Measurements from ENCODE around the gene TOM1L2.
"Not testable (repeated sequence)": the region's sequence is repeated elsewhere in the genome, so short reads cannot be mapped to it uniquely, and the experiment has no call there.

TOM1L2 gene

DNA sequence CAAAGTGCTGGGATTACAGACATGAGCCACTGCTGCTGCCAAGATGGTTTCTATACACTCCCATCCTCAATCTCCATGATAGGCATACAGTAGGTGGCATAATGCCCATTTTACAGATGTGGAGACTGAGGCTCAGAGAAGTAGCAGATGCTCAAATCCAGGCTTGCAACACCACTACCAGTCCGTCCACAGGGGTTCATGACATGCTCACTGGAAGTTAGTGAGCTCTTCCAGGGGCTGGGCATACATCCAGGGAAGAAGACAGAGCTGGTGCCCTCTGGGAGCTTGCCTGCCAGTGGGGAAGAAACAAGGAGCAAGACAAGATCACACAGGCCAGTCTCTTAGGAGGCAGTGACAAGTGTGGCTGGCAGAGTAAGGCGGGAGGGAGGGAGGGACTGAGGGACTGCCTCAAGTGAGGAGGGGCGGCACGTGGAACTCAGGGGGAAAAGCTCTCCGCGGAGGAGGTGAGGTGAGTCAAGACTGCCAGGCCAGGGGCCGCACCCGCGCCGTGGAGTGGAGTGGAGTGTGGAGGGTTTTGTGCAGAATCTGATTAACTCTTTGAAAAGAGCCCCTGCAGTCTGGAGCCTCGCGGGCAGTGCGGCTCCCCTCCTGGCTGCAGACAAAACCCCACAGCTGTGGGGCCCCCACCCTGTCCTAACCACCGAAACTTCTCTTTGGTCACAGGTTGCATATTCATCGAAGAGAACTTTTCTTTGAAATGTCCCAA is 163.3 kb downstream of the TOM1L2 start:
- Histone ChIP-seq H3K4me3 (ENCODE audit: low read depth, low read length) (no peak overlapping the region), H3K36me3 (peaks cover 33% of the 10 kb centered on the region), H3K9me3 (no peaks in the 10 kb centered on the region), H3K4me1 (peaks cover 14% of the 10 kb centered on the region), H3K27me3 (no peaks in the 10 kb centered on the region)
- DNase-seq, result no peak
- TF ChIP-seq, protein P1, sequence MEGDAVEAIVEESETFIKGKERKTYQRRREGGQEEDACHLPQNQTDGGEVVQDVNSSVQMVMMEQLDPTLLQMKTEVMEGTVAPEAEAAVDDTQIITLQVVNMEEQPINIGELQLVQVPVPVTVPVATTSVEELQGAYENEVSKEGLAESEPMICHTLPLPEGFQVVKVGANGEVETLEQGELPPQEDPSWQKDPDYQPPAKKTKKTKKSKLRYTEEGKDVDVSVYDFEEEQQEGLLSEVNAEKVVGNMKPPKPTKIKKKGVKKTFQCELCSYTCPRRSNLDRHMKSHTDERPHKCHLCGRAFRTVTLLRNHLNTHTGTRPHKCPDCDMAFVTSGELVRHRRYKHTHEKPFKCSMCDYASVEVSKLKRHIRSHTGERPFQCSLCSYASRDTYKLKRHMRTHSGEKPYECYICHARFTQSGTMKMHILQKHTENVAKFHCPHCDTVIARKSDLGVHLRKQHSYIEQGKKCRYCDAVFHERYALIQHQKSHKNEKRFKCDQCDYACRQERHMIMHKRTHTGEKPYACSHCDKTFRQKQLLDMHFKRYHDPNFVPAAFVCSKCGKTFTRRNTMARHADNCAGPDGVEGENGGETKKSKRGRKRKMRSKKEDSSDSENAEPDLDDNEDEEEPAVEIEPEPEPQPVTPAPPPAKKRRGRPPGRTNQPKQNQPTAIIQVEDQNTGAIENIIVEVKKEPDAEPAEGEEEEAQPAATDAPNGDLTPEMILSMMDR (IDR thresholded peaks at IDR 0.05; ENCODE audit: low read depth, low read length), result no peak

DNA sequence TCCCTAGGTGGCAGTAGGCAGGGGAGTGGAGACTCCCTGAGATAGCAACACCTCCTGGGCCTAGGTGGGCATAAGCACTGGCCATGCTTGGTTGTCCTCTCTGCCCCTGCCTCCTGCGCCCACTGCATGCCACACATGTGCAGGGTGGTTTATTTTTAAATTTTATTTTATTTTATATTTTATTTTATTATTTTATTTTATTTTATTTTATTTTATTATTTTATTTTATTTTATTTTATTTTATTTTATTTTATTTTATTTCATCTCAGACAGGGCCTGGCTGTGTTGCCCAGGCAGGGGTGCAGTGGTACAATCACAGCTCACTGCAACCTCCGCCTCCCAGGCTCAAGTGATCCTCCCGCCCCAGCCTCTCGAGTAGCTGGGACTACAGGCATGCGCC is 164.0 kb downstream of the TOM1L2 start:
- Histone ChIP-seq H3K4me1 (peaks cover 14% of the 10 kb centered on the region), H3K36me3 (peaks cover 27% of the 10 kb centered on the region)
- H3K4me3 ChIP-seq (ENCODE audit: low read depth, low read length); DNase-seq; H3K27me3 ChIP-seq; H3K9me3 ChIP-seq: not testable (repeated sequence)

DNA sequence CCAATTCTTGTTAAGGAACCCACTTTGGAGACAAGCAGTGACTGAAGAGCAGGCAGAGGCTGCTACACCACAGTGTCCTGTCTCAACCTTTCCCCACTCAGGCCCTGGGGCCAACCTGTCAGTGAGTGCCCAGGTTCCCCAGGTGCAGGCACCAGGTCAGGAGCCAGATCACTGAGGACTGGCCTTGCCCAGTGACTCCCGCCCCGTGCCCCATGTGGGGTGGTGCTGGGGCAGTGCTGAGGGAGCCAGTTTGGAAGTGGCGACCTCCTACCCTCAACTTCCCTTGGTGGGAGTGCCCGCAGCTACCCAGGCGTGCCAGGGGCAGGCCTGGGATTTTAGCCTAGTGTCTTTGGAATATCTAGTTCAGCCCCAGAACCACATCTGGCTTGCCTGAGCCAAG is 164.8 kb downstream of the TOM1L2 start:
- H3K36me3 ChIP-seq, result peaks cover 19% of the 10 kb centered on the region
- DNase-seq, result no peak
- TF ChIP-seq, protein P1 (IDR thresholded peaks at IDR 0.05; ENCODE audit: low read depth, low read length), result no peak
- H3K4me1 ChIP-seq, result peaks cover 14% of the 10 kb centered on the region
- no peaks in the 10 kb centered on the region for H3K9me3 ChIP-seq
- no peak overlapping the region for H3K4me3 ChIP-seq (ENCODE audit: low read depth, low read length)
- H3K27me3 ChIP-seq, result no peaks in the 10 kb centered on the region

DNA sequence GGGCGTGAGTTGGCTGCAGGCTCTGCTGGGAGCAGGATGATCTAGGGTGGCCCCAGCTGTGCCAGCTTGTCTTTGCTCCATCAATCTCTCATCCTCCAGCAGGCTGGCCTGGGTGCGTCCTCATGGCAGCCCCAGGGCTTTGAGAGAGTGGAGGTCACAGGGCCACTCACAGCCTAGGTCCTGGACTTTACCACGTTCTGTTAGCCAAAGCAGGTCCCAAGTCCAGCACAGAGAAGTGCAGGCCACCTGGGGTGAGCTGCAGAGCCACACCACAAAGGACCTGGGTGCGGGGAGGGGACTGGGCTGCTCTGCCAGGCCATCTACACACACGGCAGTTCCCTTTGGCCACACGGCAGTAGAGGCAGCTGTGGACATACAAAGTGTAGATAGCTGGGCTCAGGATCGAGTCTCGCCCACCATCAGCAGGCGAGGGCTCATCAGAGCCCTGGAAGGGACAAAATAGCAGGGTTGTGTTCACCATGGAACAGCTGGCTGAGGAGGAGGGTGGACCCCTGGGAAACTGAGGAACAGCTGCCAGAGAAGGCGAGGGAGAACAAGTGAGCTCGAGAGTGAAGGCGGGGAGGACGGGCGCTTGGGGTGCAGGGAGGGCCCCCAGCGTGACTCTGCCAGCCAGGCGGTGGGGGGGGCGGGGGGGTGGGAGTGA is 165.5 kb downstream of the TOM1L2 start:
- DNase-seq, result no peak
- Histone ChIP-seq H3K36me3 (peaks cover 17% of the 10 kb centered on the region), H3K4me1 (peaks cover 11% of the 10 kb centered on the region), H3K9me3 (no peaks in the 10 kb centered on the region), H3K27me3 (no peaks in the 10 kb centered on the region), H3K4me3 (ENCODE audit: low read depth, low read length) (no peak overlapping the region)
- TF ChIP-seq, protein P1 (IDR thresholded peaks at IDR 0.05; ENCODE audit: low read depth, low read length), result no peak

DNA sequence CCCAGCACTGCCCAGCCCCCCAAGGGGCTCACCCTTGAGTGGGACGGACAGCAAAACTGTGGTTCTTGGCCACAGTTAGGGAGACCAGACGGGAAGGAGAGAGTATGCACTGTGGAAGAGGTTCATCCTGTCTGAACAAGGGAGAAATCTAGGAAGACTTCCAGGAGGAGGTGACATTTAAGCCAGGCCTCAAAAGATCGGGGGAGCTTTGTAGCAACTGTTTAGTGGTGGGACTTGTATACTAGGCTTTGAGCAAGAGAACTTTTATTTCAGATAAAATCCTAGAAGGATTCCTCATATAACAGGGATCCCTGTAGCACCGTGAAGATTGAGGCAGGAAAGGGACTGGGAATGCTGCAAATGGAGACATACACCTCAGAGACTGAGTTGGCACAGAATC is 166.2 kb downstream of the TOM1L2 start:
- no peak overlapping the region for H3K4me3 ChIP-seq (ENCODE audit: low read depth, low read length)
- TF ChIP-seq, protein P1 (IDR thresholded peaks at IDR 0.05; ENCODE audit: low read depth, low read length), result no peak
- no peak for DNase-seq
- H3K4me1 ChIP-seq, result peaks cover 7% of the 10 kb centered on the region
- no peaks in the 10 kb centered on the region for H3K27me3 ChIP-seq
- no peaks in the 10 kb centered on the region for H3K9me3 ChIP-seq
- peaks cover 17% of the 10 kb centered on the region for H3K36me3 ChIP-seq

DNA sequence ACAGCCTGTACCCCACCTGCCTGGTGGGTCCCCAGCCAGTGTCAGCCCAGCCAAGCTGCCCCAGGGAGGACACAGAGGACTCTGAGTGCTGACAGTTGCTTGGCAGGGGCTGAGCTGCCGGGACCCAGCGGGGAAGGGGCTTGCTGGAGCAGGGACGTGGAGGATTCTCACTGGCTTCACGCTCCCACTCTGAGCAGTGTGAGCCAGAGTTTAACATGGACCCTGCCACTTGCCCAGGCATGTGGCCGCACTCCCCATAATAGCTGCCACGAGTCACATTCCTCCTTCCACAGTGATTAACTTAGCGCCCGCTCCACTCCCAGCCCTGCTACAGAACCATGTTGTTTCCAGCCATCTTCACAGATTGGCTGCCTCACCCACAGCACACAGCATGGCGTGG is 166.6 kb downstream of the TOM1L2 start:
- peaks cover 14% of the 10 kb centered on the region for H3K36me3 ChIP-seq
- H3K4me1 ChIP-seq, result peaks cover 6% of the 10 kb centered on the region
- H3K4me3 ChIP-seq (ENCODE audit: low read depth, low read length), result no peak overlapping the region
- H3K27me3 ChIP-seq, result no peaks in the 10 kb centered on the region
- no peak for DNase-seq
- no peaks in the 10 kb centered on the region for H3K9me3 ChIP-seq
- TF ChIP-seq, protein P1 (IDR thresholded peaks at IDR 0.05; ENCODE audit: low read depth, low read length), result no peak
